Islet of Langerhans (tissue), 1 donor: ENCODE data around the gene PPP1R16B.

Source experiments
- FAIRE-seq: peaks from one replicate; lab custom pipeline; 2011; peaks lifted over from hg19 to GRCh38; lab: Jason Lieb, UNC

PPP1R16B gene

DNA sequence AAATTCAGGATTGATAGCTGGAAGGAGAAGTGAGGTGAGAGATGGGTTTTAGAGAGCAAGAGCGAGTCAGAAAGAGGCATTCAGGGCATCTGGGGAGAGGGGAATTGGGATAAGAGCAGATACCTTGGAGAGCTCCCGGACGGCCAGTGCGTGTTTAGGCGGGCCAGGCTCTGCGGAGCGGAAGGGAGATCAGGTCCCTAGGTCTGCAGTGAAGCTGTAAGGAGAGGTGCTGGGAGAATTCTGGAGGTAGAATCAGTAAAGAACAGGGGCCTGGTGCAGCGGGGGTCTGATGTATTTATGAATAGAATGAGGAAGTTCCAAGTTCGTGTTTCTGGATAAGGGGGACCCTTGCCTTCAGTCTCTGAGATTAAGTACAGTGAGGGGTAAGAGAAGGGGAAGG, 73.4 kb downstream of the PPP1R16B start:
- FAIRE-seq, result no peak

DNA sequence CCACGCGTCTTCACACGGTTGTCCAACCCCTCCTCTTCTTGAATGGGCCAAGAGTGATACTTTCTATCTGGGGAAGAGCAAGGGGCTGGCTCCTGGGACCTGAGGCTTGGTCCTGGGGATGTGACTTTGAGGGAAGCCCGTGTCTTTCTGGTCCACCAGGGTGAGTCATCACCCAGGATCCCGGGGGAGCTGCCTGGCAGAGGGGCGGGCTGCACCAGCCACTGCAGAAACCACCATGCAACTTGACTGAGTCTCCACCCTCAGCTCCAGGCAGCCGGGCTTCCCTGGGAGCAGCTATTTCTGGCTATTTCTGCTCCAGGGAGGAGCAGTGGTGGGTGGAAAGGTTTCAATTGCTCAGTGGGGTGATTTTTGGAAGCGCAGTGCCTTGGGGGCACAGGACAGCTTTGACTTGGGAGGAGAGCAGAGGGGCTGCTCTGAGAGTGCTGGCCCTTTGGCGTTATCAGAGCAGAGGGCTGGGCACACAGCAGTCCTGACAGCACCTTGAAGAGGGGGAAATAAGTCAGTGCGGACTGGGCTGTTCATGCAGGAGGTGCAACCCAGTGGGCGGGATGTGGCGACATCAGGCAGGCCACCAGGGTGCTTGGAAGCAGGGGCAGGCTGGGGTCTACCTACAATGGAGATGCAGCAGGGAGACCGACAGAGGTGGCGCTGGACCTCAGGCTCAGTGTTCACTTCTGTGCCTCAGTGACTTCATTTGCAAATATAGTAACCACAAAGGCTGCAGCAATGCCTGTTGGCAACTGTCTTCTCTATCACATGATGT, 75.6 kb downstream of the PPP1R16B start:
- FAIRE-seq, result no peak

DNA sequence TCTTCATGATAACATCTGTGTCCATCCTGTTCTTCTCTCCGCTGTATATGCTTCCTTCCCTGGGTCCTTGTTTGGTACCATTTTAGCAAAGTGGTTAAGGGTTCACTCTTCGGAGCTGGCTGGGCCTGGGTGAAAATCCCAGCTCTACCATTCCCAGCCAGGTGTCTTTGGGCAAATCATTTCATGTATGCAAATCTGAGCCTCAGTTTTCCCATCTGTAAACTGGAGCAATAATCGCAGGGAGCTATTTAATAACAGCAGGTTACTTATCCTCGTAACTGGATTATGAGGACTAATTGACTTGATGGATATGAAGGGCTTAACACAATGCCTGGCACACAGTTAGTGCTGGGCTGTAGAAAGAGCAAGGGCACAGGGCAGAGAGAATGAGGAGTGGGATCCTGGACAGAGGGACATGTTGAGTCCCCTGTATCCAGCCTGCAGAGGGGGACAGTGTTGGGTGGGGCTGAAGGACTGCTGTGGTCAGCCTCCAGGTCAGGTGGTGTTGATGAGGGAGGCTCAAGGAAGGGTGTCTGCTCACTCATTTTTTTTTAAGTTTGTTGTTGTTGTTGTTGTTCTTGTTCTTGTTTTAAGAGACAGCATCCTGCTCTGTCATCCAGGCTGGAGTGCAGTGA, 76.4 kb downstream of the PPP1R16B start:
- no peak for FAIRE-seq

DNA sequence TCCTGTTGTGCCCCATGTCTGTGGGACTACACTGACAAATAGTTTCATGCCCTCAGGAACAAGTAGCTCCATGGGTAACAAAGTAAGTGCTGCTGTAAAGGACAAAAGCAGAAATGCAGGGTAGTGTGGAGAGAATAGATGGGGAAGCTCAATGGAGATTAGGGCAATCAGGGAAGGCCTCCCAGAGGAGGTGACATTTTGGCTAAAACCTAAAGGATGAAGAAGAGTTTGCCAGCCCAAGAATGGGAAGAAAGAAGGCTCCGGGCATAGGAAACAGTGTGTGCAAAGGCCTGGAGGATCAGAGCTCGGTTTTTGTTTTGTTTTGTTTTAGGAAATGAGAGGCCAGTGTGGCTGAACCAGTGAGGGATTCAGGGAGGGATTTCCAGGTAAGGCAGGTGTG, 77.1 kb downstream of the PPP1R16B start:
- no peak for FAIRE-seq

DNA sequence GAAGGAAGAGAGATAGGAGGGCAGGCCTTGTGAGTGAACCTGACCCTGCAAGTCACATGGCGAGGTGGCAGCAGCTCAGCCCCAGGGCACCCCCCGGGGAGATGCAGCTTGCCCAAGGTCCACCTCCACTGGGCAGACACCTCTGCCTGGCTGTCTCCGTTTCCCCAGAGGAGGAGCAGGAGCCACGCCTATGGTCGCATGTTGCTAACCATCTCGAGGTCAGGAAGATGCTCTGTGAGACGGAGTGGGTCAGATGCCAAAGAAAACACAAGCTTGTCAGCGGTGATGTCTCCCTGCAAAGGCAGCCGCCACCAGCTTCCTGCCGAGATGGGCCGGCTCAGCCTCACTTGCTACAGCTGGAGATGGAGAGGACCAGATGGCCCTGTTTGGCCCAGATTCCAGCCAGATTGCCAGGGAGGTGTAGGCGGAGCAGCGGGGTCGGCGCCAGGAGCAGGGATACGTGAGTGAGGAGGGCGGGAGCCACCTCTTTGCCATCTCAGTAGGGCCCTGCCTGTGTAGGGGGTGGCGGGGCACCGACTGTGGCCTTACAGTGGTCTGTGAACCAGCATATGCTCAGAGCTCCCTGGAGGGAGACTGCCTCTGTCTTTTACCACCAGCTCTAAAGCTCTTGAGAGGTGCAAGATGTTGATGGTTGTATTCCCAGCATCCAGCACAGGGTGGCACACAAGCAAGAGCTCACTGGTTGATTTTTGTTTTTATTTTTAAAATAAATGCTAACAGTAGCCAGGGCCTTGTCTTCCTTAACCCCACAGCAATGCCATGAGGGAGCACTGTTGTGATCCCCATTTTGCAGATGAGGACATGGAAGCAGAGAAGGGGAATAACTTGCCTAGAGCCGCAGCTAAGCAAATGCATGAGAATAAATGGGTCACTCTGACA, 77.8 kb downstream of the PPP1R16B start:
- FAIRE-seq, result no peak

DNA sequence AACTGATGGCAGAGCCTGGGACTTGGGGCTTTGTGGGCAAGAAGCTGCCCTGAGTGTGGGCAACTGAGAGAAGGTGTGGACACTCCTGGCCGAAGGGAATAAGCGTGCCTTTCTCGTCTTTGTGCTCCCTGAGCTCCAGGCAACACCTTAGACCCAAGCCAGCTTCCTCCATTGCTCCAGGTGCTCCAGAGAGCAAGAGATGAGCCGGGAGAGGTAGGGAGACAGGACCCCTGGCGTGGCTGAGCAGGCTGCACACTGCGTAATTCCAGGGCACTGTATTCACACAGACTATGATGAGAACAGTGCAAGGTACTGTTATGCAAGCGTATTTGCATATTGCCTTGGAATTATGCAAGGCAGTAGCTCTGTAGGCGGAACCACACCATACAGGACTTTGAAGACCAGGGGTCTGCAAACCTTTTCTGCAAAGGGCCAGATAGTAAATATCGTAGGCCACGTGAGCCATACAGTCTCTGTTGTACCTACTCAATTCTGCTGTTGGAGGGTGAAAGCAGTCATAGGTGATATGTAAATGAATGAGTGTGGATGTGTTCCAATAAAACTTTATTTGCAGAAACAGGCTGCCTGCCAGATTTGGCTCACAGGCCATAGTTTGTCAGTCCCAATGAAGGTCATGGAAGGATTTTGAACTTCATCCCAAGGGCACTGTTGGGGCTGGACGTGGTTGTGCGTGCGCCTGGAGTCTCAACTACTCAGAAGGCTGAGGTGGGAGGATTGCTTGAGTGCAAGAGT, 78.7 kb downstream of the PPP1R16B start:
- FAIRE-seq, result no peak

DNA sequence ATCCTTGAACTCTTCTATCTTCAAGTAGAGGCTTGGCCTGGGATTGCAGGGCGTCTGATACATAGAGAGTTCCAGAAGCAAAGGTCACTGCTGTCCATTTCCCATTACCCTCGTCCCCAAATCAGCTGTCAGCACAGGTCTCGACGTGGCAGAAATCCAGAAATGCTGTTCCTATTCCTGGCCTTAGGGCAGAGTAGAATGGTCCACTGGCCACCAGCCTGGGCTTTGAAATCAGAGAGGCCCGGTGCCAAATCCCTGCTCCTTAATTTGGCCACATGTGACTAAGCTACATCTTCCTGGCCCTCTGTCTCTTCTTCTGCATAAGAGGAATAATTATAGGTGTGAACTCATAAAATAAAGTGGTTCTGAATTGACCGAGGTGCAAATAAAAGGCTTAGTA, 79.9 kb downstream of the PPP1R16B start:
- FAIRE-seq, result no peak

DNA sequence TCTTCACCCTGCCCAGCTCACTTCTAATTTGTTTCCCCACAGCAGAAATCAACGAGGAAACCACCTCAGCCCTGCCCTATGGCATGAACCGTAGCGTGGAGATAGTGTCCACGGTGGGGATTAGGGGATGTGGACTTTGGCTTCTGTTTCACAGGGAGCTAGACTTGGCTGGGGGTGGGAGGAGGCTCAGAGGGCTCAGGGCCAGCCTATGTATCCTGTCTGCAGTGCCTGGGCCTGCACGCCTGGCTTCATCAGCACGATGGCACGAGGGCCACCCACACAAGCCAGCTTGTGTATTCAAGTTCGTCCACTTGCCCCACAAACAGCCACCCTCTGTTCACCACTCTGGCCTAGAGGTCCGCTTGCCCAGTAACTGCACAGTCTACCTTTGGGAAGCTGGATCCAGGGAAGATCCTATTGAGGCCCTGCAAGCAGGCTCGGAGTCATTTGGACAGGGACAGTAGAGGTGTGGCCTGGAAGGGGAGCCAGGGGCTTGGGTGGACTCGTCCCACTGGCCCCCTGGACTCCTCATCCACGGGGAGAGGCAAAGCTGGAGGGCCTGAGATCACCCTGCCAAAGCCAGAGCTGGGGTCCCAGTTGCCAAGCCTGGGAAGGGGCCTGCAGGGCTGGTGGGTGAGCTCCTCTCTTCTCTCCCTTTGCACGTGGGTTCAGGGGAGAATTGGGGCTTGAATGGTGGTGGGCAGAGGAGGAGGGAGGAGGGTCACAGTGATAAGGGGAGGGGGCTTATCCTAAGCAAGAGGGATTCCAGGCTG, 82.7 kb downstream of the PPP1R16B start:
- FAIRE-seq, result no peak

DNA sequence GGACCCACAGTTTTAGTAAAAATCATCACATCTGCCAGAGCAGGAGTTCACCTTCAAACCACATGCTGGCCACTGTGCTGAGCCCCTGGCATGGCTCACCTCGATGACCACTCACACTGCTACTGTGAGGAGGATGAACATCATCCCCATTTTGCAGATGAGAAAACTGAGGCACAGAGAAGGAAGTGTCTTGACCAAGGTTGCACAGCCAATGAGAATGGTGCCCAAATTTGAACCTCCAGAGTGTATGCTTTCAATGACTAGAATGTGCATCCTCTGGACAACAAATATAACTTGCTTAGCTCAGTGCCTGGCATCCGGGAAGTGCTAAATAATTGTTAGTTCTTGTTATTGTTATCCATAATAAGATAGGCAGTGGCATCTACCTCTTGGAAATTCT, 83.6 kb downstream of the PPP1R16B start:
- FAIRE-seq, result no peak

DNA sequence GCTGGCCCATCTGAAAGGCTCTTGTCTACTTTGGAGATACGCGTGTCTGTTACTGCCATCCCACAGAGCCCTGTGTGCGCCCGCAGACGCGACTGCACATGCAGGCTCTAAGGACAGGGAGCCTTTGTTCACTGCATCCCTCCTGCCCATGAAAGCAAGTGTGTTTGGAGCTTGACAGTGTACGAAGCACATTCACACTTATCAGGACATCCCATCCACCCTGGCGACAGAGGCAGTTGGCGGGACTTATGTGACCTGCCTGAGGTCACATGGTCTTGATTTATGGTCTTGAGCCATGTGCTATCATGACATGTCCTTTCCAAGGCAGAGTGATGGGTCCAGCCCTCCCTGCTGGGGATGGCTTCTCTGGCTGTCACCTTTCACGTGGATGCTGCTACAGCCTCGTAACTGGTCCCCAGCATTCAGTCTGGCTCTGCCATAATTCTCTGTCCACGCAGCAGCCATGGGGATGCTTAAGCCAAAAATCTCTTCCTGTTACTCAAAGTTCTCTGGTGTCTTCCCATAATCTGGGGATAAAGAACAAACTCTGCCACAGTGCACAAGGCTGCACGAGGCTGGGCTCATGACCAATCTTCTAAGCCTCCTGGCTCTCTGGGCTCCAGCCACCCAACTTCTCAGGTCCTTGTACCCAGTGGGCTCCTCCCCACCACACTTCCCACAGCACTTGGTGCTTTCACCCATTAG, 84.4 kb downstream of the PPP1R16B start:
- FAIRE-seq, result no peak

DNA sequence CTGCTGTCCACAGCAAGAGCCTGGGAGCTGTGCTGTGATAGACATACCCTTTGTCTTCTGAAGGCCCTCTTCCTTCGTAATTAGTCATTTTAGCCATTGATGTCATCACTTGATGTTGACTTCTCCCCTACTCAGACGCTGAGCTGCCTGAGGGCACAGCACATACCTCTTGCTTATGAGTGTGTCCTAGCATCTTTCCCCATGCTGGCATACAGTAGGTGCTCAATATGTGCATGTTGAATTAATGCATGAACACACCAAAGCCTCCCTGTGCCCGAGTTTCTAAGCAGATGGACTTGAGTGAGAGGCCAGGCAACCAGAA, 85.0 kb downstream of the PPP1R16B start:
- no peak for FAIRE-seq

DNA sequence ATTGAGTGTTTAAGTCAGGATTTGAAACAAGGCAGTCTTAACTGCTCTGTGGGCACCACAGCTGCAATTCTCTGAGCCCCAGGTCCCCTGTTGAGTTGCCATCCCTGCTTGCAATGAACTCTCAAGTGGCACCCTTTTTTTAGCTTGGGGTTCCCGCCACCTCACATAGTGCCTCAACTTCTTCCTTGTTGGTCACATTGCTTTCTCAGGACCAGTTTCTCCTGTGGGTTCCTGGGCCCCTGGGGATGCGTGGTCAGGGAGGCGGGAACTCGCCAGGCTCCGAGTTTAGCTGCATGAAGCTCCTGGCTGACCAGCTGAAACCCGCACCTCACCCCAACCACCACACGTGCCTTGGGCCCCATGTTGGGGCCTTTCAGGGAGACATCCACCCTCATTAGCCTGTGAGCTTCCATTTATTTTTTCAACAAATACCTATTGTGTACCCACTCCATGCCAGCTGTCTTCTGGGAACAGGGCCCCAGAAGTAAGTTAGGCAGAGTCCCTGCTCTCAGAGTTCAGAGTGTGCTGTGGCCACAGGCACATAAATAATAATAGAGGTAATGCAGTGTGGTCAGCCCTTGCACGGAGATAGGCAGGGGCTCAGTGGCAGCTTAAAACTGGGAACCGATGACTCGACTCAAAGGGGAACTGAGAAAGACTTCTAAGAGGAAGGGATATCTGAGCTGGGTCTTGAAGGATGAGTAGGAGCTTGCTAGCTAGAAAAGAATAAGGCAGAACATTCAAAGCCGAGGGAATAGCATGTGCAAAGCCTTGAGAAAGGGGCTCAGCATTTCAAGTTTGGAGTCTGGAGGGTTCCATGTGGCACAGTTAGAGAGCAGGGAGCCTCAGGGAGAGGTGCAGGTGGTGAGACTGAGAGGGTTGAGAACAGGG, 86.8 kb downstream of the PPP1R16B start:
- FAIRE-seq, result no peak

DNA sequence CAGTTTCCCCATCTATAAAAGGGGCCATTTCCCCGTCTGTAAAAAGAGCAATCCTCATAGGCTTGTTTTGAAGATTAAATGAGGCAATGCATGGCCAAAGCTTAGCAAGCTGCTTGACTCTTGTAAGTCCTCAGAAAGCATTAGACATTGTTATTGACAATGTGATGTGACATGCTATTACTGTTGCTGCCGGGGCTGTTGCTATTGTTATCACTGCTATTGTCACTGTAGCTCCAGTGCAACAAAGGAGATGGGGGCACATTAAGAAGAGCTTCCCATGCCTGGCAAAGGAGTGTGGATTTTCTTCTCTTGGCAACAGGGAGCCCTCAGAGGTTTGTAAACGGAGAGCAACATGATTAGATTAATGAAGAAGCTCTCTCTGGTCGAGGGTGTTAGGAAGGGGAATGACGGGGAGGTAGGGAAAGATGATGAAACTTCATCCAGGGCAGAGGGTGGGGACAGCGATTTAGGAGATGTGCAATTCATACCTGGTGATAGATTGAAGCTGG, 87.6 kb downstream of the PPP1R16B start:
- FAIRE-seq, result no peak

DNA sequence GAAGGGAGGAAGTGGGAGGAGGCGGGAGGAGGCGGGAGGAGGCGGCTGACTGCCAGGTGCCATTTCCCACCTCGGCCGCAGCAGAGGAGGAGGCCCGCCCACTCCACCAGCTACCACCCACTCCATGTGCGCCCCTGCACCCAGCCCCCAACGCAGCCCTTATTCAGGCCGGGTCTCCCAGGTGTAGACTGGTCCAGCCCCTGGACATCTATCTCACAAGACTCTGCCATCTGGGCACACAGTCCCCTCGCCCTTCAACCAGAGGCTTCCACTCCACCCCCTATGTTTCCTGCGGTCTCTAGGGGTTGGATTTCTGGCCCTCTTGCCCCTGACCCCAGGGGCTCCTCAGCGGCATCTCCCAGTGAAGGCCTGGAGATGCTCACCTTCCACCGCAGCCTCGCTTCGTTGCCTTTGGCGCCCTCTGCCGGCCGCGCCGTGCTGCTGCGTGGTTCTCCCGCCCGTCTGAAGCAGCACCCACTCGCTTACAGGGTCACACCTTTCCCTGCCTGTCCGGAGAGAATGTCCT, 88.1 kb downstream of the PPP1R16B start:
- FAIRE-seq, result no peak

DNA sequence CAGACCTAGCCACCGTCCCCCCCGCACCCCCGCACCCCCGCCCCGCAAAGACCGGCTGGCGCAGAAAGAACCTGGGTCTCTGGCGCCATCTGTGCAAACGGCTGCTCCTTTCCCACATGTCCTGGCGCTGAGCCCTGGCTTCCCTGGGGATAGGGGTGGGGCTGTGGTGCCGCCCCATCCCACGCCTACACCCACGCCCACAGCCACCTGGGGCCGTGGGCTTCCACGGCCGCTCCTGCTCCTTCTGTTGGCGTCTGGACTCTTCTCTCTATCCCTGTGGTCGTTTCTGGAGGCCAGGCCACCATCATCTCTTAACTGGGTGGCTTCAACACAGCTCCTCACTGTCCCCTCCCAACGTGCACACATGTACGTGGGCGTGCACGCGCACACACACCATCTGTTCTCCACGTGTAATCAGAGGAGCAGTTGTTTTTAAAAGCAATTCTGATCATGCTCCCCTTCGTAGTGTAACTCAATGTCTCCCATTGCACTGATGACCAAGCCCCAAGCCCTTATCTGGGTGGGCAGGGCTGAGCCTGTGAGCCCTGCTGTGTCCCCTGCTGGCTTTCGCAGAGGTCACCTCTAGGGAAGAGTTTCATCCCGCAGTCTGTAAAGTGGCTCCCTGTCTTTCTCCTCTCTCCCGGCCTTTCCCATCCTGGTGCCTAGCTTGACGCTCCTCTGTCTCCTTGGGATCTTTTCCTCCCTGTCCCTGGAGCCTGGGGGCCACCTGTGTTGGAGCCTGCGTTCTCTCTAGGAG, 88.8 kb downstream of the PPP1R16B start:
- no peak for FAIRE-seq

DNA sequence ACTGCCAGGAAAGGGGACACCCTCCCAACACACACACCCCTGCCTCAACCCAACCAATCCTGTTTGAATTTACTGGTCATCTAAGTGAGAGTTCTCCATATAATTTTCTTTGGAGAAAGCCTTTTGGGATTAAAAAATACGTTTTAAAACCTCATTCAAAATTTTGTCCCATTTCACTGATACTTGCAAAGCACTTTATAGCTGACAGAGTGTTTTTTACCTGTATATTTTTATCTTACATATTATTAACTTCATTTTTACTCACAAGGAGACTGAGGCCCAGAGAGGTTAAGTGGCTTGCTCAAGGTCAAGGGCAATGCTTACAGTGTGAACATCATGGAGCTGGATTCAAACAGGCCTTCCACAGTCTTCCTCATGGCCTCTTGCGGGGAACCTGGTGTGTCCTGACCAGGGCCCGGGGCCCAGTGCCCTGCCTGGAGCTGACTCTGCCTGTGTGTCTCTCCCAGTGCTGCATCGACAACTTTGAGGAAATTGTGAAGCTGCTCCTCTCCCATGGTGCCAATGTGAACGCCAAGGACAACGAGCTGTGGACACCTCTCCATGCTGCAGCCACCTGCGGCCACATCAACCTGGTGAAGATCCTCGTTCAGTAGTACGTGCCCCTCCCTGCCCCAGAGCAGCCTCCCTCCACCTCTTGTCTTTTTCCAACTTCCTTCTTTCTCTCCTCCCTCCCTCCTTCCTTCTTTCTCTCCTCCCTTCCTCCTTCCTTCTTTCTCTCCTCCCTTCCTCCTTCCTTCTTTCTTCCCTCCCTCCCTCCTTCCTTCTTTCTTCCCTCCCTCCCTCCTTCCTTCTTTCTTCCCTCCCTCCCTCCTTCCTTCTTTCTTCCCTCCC, 89.8 kb downstream of the PPP1R16B start:
- FAIRE-seq, result no peak

DNA sequence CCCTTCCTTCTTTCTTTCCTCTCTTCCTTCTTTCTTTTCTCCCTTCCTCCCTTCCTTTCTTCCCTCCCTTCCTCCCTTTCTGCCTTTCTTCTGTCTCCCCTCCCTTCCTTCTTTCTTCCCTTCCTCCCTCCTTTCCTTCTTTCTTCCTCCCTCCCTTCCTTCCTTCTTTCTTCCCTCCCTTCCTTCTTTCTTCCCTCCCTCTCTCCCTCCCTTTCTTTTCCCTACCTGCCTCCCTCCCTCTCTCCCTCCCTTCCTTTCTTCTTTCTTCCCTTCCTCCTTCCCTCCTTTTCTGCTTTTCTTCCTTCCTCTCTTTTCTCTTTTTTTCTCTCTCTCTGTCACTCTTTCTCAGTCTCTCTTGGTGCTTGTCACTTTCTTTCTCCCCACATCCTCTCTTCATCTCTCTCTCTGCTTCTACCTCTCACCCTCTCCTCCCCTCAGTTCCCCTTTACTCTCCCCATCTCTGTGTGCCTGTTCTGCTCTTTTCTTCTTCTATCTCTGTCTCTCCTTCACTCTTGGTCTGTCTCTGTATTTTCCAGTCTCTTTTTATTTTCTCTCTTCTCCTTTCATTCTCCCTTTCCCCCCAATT, 90.6 kb downstream of the PPP1R16B start:
- FAIRE-seq, result no peak
